K562 (cell line): ENCODE data around the gene FAM117A. TPM values are rescaled to one million over a fixed set of nuclear protein-coding genes. Genes with fewer than 3 reads are reported as not detected.
A peak's percentile ranks its signal among the peaks of the same experiment; 100 is the strongest.

Source experiments
- GTF2F1 ChIP-seq: IDR thresholded peaks from 2 replicates; pipeline ENCODE4 v1.6.1; 2011; ENCODE audit warnings: low read depth, low read length, improper control_type of control experiment
- HDAC3 ChIP-seq: fragments of 450-650 bp; IDR thresholded peaks from 2 replicates; pipeline ENCODE4 v1.6.1; 2018; ENCODE audit warnings: borderline replicate concordance, mild to moderate bottlenecking, moderate library complexity; ENCODE audit not compliant: partially characterized antibody
- KHSRP ChIP-seq: fragments of 450-650 bp; IDR thresholded peaks from 2 replicates; pipeline ENCODE4 v1.6.1; 2017
- MAFG ChIP-seq: fragments of 450-650 bp; conservative IDR thresholded peaks from 2 replicates; pipeline ENCODE4 v1.6.1; 2016; ENCODE audit warnings: missing genetic modification characterization, missing compliant biosample characterization
- ZNF143 ChIP-seq: sonication (generic); formaldehyde crosslinking; IDR thresholded peaks from 2 replicates; pipeline ENCODE4 v1.9.0; 2022; ENCODE audit warnings: mild to moderate bottlenecking, missing genetic modification reagents
- polyA plus RNA-seq, 8 experiments: library from polyadenylated mRNA; depleted of rRNA in 4 of 8; stranded (reverse) in 5 of 8; unstranded in 3 of 8; fragments of >200 nt; fragmentation: Nextera tagmentation in 2 of 8; fragmentation: Illumina TruSeq in 1 of 8; extraction: Ambion mirVana in 2 of 8; extraction: Trizol in 1 of 8; gene quantifications; 2 replicates each; pipeline versions ENCODE4 v1.2.1 to v1.2.3, GENCODE V29; 2011 to 2014; ENCODE audit warnings: inconsistent platforms in 1 of 8, missing spikeins in 1 of 8
- total RNA-seq, 7 experiments: library from RNA; depleted of rRNA in 6 of 7; stranded (reverse); fragments of >200 nt in 6 of 7; fragmentation: Illumina TruSeq in 2 of 7; extraction: Trizol in 2 of 7; gene quantifications; 2 replicates each; pipeline versions ENCODE4 v1.2.1 to v1.2.3, GENCODE V29; 2011 to 2021; ENCODE audit warnings: low replicate concordance in 1 of 7
- TF ChIP-seq, protein P1 (sequence below), 2 experiments: fragments of 450-650 bp; IDR thresholded peaks; 2 replicates each; pipeline ENCODE4 v1.6.1; 2018; ENCODE audit warnings: mild to moderate bottlenecking in 2 of 2, low read depth in 1 of 2; ENCODE audit not compliant: partially characterized antibody in 2 of 2
- TF ChIP-seq, protein P2 (sequence below): fragments of 450-650 bp; formaldehyde crosslinking; IDR thresholded peaks from 2 replicates; pipeline ENCODE4 v1.4.0; 2020; ENCODE audit warnings: mild to moderate bottlenecking, moderate library complexity
- TF ChIP-seq, protein P3 (sequence below): fragments of 450-650 bp; IDR thresholded peaks from one replicate; pipeline ENCODE4 v1.6.1; 2018; ENCODE audit warnings: mild to moderate bottlenecking, moderate library complexity; ENCODE audit not compliant: partially characterized antibody
- TF ChIP-seq, protein P4 (sequence below): sonication (generic); formaldehyde crosslinking; IDR thresholded peaks from 2 replicates; pipeline ENCODE4 v1.8.0; 2023; ENCODE audit warnings: mild to moderate bottlenecking, missing genetic modification reagents
- TF ChIP-seq, protein P5 (sequence below): sonication (generic); formaldehyde crosslinking; IDR thresholded peaks from 2 replicates; pipeline ENCODE4 v1.8.0; 2022; ENCODE audit warnings: mild to moderate bottlenecking, missing genetic modification reagents

The FAM117A gene
- total and polyA plus RNA-seq, 9 of the 15 experiments (the other 6 are each of a cell fraction or from before 2014, with no cell fraction given), result 3.1 to 79.7 (median 36.6) TPM

DNA sequence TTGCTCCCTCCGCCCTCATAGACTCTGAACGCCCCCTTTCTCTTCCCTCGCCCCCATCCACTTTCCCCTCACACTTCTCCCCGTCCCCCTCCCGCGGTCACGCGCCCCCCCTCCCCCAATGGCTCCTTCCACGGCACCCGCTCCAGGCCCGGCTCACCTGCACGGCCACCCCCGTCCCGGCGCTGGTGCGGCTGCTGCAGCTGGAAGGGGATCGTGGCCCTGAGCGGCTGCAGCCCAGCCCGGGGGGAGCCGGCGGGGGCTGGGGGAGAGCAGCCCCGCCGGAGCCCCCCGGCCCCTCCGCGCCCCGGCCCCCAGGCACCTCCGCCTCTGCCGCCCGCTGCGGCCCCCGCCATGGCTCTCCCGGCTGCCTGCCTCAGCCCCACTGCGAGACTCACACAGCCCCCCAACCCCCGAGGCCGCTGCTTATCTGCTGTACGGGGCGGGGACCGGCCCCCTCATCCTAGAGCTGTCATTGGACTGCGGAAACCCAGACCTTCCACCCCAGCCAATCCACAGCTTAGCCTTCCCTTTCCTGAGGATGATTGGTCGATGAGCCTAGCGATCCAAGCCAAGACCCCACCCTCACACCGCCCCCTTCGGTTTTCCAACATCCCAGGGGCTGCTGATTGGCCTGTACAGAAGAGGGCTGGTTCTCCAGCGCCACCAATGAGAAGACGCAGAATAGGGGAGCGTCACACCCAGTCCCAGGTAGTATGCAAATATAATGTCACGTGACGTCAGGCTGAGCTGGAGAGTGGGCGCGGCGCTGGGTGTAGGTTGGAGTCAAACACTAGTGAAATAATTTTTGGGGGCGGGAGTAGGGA is at the start of gene FAM117A (continued):
- TF ChIP-seq, protein P1, sequence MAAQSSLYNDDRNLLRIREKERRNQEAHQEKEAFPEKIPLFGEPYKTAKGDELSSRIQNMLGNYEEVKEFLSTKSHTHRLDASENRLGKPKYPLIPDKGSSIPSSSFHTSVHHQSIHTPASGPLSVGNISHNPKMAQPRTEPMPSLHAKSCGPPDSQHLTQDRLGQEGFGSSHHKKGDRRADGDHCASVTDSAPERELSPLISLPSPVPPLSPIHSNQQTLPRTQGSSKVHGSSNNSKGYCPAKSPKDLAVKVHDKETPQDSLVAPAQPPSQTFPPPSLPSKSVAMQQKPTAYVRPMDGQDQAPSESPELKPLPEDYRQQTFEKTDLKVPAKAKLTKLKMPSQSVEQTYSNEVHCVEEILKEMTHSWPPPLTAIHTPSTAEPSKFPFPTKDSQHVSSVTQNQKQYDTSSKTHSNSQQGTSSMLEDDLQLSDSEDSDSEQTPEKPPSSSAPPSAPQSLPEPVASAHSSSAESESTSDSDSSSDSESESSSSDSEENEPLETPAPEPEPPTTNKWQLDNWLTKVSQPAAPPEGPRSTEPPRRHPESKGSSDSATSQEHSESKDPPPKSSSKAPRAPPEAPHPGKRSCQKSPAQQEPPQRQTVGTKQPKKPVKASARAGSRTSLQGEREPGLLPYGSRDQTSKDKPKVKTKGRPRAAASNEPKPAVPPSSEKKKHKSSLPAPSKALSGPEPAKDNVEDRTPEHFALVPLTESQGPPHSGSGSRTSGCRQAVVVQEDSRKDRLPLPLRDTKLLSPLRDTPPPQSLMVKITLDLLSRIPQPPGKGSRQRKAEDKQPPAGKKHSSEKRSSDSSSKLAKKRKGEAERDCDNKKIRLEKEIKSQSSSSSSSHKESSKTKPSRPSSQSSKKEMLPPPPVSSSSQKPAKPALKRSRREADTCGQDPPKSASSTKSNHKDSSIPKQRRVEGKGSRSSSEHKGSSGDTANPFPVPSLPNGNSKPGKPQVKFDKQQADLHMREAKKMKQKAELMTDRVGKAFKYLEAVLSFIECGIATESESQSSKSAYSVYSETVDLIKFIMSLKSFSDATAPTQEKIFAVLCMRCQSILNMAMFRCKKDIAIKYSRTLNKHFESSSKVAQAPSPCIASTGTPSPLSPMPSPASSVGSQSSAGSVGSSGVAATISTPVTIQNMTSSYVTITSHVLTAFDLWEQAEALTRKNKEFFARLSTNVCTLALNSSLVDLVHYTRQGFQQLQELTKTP (IDR thresholded peaks at IDR 0.05; ENCODE audit: low read depth in 1 of 2, partially characterized antibody in 2 of 2), result peak in 1 of 2 experiments; percentile 83
- TF ChIP-seq, protein P2, sequence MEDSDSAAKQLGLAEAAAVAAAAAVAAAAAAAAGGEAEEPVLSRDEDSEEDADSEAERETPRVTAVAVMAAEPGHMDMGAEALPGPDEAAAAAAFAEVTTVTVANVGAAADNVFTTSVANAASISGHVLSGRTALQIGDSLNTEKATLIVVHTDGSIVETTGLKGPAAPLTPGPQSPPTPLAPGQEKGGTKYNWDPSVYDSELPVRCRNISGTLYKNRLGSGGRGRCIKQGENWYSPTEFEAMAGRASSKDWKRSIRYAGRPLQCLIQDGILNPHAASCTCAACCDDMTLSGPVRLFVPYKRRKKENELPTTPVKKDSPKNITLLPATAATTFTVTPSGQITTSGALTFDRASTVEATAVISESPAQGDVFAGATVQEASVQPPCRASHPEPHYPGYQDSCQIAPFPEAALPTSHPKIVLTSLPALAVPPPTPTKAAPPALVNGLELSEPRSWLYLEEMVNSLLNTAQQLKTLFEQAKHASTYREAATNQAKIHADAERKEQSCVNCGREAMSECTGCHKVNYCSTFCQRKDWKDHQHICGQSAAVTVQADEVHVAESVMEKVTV (CRISPR knock-in tag), result no peak
- TF ChIP-seq KHSRP (no peak), GTF2F1 (no peak), MAFG (tag) (no peak), ZNF143 (no peak), HDAC3 (no peak)
- TF ChIP-seq, protein P3, sequence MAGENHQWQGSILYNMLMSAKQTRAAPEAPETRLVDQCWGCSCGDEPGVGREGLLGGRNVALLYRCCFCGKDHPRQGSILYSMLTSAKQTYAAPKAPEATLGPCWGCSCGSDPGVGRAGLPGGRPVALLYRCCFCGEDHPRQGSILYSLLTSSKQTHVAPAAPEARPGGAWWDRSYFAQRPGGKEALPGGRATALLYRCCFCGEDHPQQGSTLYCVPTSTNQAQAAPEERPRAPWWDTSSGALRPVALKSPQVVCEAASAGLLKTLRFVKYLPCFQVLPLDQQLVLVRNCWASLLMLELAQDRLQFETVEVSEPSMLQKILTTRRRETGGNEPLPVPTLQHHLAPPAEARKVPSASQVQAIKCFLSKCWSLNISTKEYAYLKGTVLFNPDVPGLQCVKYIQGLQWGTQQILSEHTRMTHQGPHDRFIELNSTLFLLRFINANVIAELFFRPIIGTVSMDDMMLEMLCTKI, result no peak
- TF ChIP-seq, protein P4, sequence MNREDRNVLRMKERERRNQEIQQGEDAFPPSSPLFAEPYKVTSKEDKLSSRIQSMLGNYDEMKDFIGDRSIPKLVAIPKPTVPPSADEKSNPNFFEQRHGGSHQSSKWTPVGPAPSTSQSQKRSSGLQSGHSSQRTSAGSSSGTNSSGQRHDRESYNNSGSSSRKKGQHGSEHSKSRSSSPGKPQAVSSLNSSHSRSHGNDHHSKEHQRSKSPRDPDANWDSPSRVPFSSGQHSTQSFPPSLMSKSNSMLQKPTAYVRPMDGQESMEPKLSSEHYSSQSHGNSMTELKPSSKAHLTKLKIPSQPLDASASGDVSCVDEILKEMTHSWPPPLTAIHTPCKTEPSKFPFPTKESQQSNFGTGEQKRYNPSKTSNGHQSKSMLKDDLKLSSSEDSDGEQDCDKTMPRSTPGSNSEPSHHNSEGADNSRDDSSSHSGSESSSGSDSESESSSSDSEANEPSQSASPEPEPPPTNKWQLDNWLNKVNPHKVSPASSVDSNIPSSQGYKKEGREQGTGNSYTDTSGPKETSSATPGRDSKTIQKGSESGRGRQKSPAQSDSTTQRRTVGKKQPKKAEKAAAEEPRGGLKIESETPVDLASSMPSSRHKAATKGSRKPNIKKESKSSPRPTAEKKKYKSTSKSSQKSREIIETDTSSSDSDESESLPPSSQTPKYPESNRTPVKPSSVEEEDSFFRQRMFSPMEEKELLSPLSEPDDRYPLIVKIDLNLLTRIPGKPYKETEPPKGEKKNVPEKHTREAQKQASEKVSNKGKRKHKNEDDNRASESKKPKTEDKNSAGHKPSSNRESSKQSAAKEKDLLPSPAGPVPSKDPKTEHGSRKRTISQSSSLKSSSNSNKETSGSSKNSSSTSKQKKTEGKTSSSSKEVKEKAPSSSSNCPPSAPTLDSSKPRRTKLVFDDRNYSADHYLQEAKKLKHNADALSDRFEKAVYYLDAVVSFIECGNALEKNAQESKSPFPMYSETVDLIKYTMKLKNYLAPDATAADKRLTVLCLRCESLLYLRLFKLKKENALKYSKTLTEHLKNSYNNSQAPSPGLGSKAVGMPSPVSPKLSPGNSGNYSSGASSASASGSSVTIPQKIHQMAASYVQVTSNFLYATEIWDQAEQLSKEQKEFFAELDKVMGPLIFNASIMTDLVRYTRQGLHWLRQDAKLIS (CRISPR knock-in tag), result no peak
- TF ChIP-seq, protein P5, sequence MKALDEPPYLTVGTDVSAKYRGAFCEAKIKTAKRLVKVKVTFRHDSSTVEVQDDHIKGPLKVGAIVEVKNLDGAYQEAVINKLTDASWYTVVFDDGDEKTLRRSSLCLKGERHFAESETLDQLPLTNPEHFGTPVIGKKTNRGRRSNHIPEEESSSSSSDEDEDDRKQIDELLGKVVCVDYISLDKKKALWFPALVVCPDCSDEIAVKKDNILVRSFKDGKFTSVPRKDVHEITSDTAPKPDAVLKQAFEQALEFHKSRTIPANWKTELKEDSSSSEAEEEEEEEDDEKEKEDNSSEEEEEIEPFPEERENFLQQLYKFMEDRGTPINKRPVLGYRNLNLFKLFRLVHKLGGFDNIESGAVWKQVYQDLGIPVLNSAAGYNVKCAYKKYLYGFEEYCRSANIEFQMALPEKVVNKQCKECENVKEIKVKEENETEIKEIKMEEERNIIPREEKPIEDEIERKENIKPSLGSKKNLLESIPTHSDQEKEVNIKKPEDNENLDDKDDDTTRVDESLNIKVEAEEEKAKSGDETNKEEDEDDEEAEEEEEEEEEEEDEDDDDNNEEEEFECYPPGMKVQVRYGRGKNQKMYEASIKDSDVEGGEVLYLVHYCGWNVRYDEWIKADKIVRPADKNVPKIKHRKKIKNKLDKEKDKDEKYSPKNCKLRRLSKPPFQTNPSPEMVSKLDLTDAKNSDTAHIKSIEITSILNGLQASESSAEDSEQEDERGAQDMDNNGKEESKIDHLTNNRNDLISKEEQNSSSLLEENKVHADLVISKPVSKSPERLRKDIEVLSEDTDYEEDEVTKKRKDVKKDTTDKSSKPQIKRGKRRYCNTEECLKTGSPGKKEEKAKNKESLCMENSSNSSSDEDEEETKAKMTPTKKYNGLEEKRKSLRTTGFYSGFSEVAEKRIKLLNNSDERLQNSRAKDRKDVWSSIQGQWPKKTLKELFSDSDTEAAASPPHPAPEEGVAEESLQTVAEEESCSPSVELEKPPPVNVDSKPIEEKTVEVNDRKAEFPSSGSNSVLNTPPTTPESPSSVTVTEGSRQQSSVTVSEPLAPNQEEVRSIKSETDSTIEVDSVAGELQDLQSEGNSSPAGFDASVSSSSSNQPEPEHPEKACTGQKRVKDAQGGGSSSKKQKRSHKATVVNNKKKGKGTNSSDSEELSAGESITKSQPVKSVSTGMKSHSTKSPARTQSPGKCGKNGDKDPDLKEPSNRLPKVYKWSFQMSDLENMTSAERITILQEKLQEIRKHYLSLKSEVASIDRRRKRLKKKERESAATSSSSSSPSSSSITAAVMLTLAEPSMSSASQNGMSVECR (CRISPR knock-in tag), result no peak
